Ishikawa (cell line): ENCODE data around the gene FZD7.

Experiments
- CEBPB ChIP-seq: IDR thresholded peaks from 2 replicates; pipeline ENCODE4 v1.6.1; 2012
- EGR1 ChIP-seq: IDR thresholded peaks from 2 replicates; pipeline ENCODE4 v1.6.1; 2012
- EP300 ChIP-seq: IDR thresholded peaks from 2 replicates; pipeline ENCODE4 v1.6.1; 2012; ENCODE audit warnings: borderline replicate concordance
- FOXM1 ChIP-seq: IDR thresholded peaks from 2 replicates; pipeline ENCODE4 v1.6.1; 2012; ENCODE audit warnings: low read depth, borderline replicate concordance
- MAX ChIP-seq: IDR thresholded peaks from 2 replicates; pipeline ENCODE4 v1.6.1; 2012
- TAF1 ChIP-seq: IDR thresholded peaks from 2 replicates; pipeline ENCODE4 v1.6.1; 2012; ENCODE audit warnings: low read depth, mild to moderate bottlenecking
- TCF12 ChIP-seq: IDR thresholded peaks from 2 replicates; pipeline ENCODE4 v1.6.1; 2012; ENCODE audit warnings: low read depth
- TEAD4 ChIP-seq: IDR thresholded peaks from 2 replicates; pipeline ENCODE4 v1.6.1; 2012
- USF1 ChIP-seq: IDR thresholded peaks from 2 replicates; pipeline ENCODE4 v1.6.1; 2012
- YY1 ChIP-seq: IDR thresholded peaks from 2 replicates; pipeline ENCODE4 v1.6.1; 2012; ENCODE audit warnings: low read depth
- TF ChIP-seq, protein P1 (sequence below): IDR thresholded peaks from 2 replicates; pipeline ENCODE4 v1.6.1; 2012; ENCODE audit warnings: low read depth, mild to moderate bottlenecking

- TF ChIP-seq YY1 (no peak), MAX (no peak), FOXM1 (no peak), TEAD4 (no peak), TCF12 (no peak), EP300 (no peak), TAF1 (no peak), EGR1 (no peak), USF1 (no peak), CEBPB (no peak)
- TF ChIP-seq, protein P1, sequence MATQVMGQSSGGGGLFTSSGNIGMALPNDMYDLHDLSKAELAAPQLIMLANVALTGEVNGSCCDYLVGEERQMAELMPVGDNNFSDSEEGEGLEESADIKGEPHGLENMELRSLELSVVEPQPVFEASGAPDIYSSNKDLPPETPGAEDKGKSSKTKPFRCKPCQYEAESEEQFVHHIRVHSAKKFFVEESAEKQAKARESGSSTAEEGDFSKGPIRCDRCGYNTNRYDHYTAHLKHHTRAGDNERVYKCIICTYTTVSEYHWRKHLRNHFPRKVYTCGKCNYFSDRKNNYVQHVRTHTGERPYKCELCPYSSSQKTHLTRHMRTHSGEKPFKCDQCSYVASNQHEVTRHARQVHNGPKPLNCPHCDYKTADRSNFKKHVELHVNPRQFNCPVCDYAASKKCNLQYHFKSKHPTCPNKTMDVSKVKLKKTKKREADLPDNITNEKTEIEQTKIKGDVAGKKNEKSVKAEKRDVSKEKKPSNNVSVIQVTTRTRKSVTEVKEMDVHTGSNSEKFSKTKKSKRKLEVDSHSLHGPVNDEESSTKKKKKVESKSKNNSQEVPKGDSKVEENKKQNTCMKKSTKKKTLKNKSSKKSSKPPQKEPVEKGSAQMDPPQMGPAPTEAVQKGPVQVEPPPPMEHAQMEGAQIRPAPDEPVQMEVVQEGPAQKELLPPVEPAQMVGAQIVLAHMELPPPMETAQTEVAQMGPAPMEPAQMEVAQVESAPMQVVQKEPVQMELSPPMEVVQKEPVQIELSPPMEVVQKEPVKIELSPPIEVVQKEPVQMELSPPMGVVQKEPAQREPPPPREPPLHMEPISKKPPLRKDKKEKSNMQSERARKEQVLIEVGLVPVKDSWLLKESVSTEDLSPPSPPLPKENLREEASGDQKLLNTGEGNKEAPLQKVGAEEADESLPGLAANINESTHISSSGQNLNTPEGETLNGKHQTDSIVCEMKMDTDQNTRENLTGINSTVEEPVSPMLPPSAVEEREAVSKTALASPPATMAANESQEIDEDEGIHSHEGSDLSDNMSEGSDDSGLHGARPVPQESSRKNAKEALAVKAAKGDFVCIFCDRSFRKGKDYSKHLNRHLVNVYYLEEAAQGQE, result no peak
Observed at GRCh38 chr2:202009019-202009481, 24.6 kb upstream of the FZD7 start.
